ENCODE measurements around the gene MRPL54. TPM values are rescaled to one million over a fixed set of nuclear protein-coding genes. Genes with fewer than 3 reads are reported as not detected.

Gene MRPL54
- total and polyA plus RNA-seq, 3 donors from 2014 or later, result 42.4 to 96.4 (median 57.4) TPM

GRCh38 chr19:3783660-3784584, 21.4 kb downstream of the MRPL54 start:
- Histone ChIP-seq H3K36me3 (ENCODE audit: low read depth, missing control alignments) (no peaks in the 10 kb centered on the region), H3K27me3 (no peaks in the 10 kb centered on the region), H3K9me3 (no peaks in the 10 kb centered on the region), H3K4me3 (no peak overlapping the region), H3K4me1 (no peaks in the 10 kb centered on the region), H3K27ac (no peak overlapping the region)
- DNase-seq, result no peak
- intact Hi-C loops (cut with DNase I; ENCODE audit: low total_unique reads), result no loop called here
- 75 to 77% methylated on average over 23 to 47 of the region's 49 CpGs for WGBS, 2 donors
- TF ChIP-seq CTCF (IDR thresholded peaks at IDR 0.05), result no peak
- TF ChIP-seq POLR2A (IDR thresholded peaks at IDR 0.05), result no peak

GRCh38 chr19:3784607-3785450, 22.3 kb downstream of the MRPL54 start:
- Histone ChIP-seq H3K27me3 (no peaks in the 10 kb centered on the region), H3K4me1 (no peaks in the 10 kb centered on the region), H3K36me3 (ENCODE audit: low read depth, missing control alignments) (no peaks in the 10 kb centered on the region), H3K9me3 (no peaks in the 10 kb centered on the region), H3K27ac (no peak overlapping the region), H3K4me3 (no peak overlapping the region)
- DNase-seq, result no peak
- TF ChIP-seq CTCF (IDR thresholded peaks at IDR 0.05) (no peak), POLR2A (IDR thresholded peaks at IDR 0.05) (no peak)
- intact Hi-C loops (cut with DNase I; ENCODE audit: low total_unique reads), result no loop called here
- WGBS, 2 donors, result 22 to 30% methylated on average over 21 to 25 of the region's 25 CpGs

GRCh38 chr19:3785451-3785937, 23.0 kb downstream of the MRPL54 start:
- no peak for DNase-seq
- Histone ChIP-seq H3K4me1 (no peaks in the 10 kb centered on the region), H3K27me3 (no peaks in the 10 kb centered on the region), H3K36me3 (ENCODE audit: low read depth, missing control alignments) (no peaks in the 10 kb centered on the region), H3K4me3 (peak overlapping the region; percentile 24 to 45), H3K27ac (no peak overlapping the region), H3K9me3 (no peaks in the 10 kb centered on the region)
- WGBS, 2 donors, result 0 to 1% methylated on average over 21 to 38 of the region's 47 CpGs
- intact Hi-C loops (cut with DNase I; ENCODE audit: low total_unique reads), result no loop called here
- TF ChIP-seq CTCF (IDR thresholded peaks at IDR 0.05), result no peak
- TF ChIP-seq POLR2A (IDR thresholded peaks at IDR 0.05), result no peak

GRCh38 chr19:3785938-3786824, 23.7 kb downstream of the MRPL54 start, which contains the start of gene MATK:
Gene MATK, minus strand, starts transcription at chr19:3786381. Its CDS starts 1,246 bp downstream, at chr19:3785135.
- WGBS, 2 donors, result 4 to 13% methylated on average over 17 to 62 of the region's 101 CpGs
- intact Hi-C loops (cut with DNase I; ENCODE audit: low total_unique reads), result no loop called here

More at GRCh38 chr19:3785938-3786824, 23.7 kb downstream of the MRPL54 start, which contains the start of gene MATK:
- no peaks in the 10 kb centered on the region for H3K4me1 ChIP-seq
- TF ChIP-seq POLR2A (IDR thresholded peaks at IDR 0.05), result no peak
- TF ChIP-seq CTCF (IDR thresholded peaks at IDR 0.05), result no peak
- H3K27me3 ChIP-seq, result no peaks in the 10 kb centered on the region
- peak within 1 kb of the TSS; percentile 24 to 45 for H3K4me3 ChIP-seq
- no peak within 1 kb of the TSS for H3K27ac ChIP-seq
- no peak for DNase-seq
- H3K36me3 ChIP-seq (ENCODE audit: low read depth, missing control alignments), result no peaks in the 10 kb centered on the region
- H3K9me3 ChIP-seq, result no peaks in the 10 kb centered on the region

All from testis (tissue), 3 donors.